Upper lobe of left lung (tissue), 6 donors: ENCODE measurements around the gene MOV10L1. TPM values are rescaled to one million over a fixed set of nuclear protein-coding genes. Genes with fewer than 3 reads are reported as not detected.

Experiments used
- ATAC-seq, 2 donors: fragments of 200-7000 bp; cut with Tn5 transposase; one replicate each; pipeline ENCODE4 v1.9.1; 2022; ENCODE audit warnings: mild to moderate bottlenecking in 2 of 2, moderate library complexity in 2 of 2; ENCODE audit not compliant: low FRiP score in 2 of 2
- DNase-seq, 2 donors: peaks; one replicate each; pipeline ENCODE4 v3.0.0-alpha.2; 2019 to 2020
- H3K27ac ChIP-seq, 4 donors: fragments of 200-600 bp; sonication (generic); one replicate each; pipeline ENCODE4 v1.5.1; 2016 to 2019
- H3K27me3 ChIP-seq, 4 donors: fragments of 200-600 bp; sonication (generic); one replicate each; pipeline ENCODE4 v1.5.1; 2017 to 2019
- H3K36me3 ChIP-seq, 4 donors: fragments of 200-600 bp; sonication (generic); one replicate each; pipeline ENCODE4 v1.5.1; 2016 to 2019
- H3K4me1 ChIP-seq, 4 donors: fragments of 200-600 bp; sonication (generic); one replicate each; pipeline ENCODE4 v1.5.1; 2018 to 2019
- H3K4me3 ChIP-seq, 4 donors: fragments of 200-600 bp; sonication (generic); one replicate each; pipeline ENCODE4 v1.5.1; 2017 to 2019; ENCODE audit warnings: mild to moderate bottlenecking in 2 of 4, moderate library complexity in 1 of 4
- H3K9me3 ChIP-seq, 4 donors: fragments of 200-600 bp; sonication (generic); one replicate each; pipeline ENCODE4 v1.5.1; 2018 to 2019
- CTCF ChIP-seq, 6 experiments: fragments of 450-650 bp in 4 of 6; fragments of 200-600 bp in 2 of 6; sonication (generic) in 2 of 6; IDR thresholded peaks; one replicate each; pipeline ENCODE4 v1.5.1; 2016 to 2019; ENCODE audit warnings: antibody characterized with exemption in 6 of 6
- EP300 ChIP-seq, 4 donors: sonication (generic); formaldehyde crosslinking; IDR thresholded peaks; one replicate each; pipeline ENCODE4 v1.5.1; 2017; ENCODE audit warnings: antibody characterized with exemption in 4 of 4, control low read depth in 2 of 4
- POLR2A ChIP-seq, 4 donors: fragments of 450-650 bp; IDR thresholded peaks; one replicate each; pipeline ENCODE4 v1.5.1; 2016 to 2017; ENCODE audit warnings: antibody characterized with exemption in 4 of 4, mild to moderate bottlenecking in 2 of 4
- POLR2AphosphoS5 ChIP-seq, 2 donors: sonication (generic); formaldehyde crosslinking; IDR thresholded peaks; one replicate each; pipeline ENCODE4 v1.5.1; 2017; ENCODE audit warnings: antibody characterized with exemption in 2 of 2
- WGBS, 2 donors: methylation state at CpG; one replicate each; pipeline ENCODE4 v1.1.5; 2017 to 2018; 5-methylcytosine and 5-hydroxymethylcytosine counted together
- total RNA-seq, 6 donors: library from RNA; depleted of rRNA in 4 of 6; stranded (reverse); fragments of >200 nt in 4 of 6; gene quantifications; one replicate each; pipeline versions ENCODE4 v1.1.0 to v1.2.1, GENCODE V29; 2016 to 2021
- donor health status: DM: no; HTN: no; CAD: no; lungs with moderate emphysema.
- donor health status: DM: no; HTN: yes; CAD: no; lungs with severe emphysema.

The MOV10L1 gene
- total RNA-seq, 6 donors from 2014 or later, result 0.47 to 3.1 (median 1.8) TPM; not detected in 1

- DNase-seq, result no peak
- no peak overlapping the region for H3K4me3 ChIP-seq
- ATAC-seq, result peak in 1 of 2 donors; percentile 31
- H3K9me3 ChIP-seq, result peaks cover 0 to 14% (median 7%) of the 10 kb centered on the region in 4 donors
- TF ChIP-seq POLR2A (IDR thresholded peaks at IDR 0.05) (no peak), CTCF (IDR thresholded peaks at IDR 0.05) (no peak), POLR2AphosphoS5 (IDR thresholded peaks at IDR 0.05) (no peak), EP300 (IDR thresholded peaks at IDR 0.05) (no peak)
- 24 to 43% methylated on average over 10 of the region's 10 CpGs for WGBS, 2 donors
- no peaks in the 10 kb centered on the region for H3K27me3 ChIP-seq
- H3K27ac ChIP-seq, result no peak overlapping the region
- peaks cover 0 to 18% (median 8%) of the 10 kb centered on the region in 4 donors for H3K4me1 ChIP-seq
- H3K36me3 ChIP-seq, result no peaks in the 10 kb centered on the region
These were observed 28.9 kb downstream of the MOV10L1 start for GRCh38 chr22:50118557-50119168.

GRCh38 chr22:50119169-50119767 lies 29.5 kb downstream of the MOV10L1 start:
- Histone ChIP-seq H3K9me3 (peaks cover 0 to 14% (median 7%) of the 10 kb centered on the region in 4 donors), H3K36me3 (no peaks in the 10 kb centered on the region), H3K4me3 (no peak overlapping the region), H3K4me1 (peaks cover 0 to 15% (median 8%) of the 10 kb centered on the region in 4 donors), H3K27me3 (no peaks in the 10 kb centered on the region), H3K27ac (peak overlapping the region in 2 of 4 donors; percentile 6 to 25)
- 85 to 88% methylated on average over 7 to 14 of the region's 14 CpGs for WGBS, 2 donors
- no peak for TF ChIP-seq POLR2A (IDR thresholded peaks at IDR 0.05)
- TF ChIP-seq POLR2AphosphoS5 (IDR thresholded peaks at IDR 0.05), result no peak
- DNase-seq (no peak), ATAC-seq (no peak)

DNA sequence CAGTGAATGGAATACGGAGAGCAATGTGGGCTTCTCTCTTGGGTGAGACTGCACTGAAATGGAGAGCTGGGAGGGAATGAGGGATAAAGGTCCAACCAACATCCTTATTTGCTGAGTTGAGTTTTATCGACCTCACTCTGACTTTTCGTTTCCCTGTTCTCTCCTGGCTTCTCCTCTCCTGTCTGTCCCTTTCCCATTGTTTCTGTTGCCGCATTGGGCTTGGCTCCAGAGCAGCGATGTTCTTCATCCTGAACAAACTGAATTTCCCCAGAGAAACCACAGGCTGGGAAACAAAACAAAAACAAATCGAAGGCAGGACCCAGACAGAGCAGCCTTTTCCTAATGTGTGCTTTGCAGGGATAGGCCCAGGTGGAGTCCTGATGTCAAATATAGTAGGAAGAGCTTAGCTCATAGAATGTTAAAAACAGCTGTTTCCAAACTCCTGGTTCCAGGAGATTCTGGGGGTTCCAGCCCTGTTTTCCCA lies 30.0 kb downstream of the MOV10L1 start:
- Histone ChIP-seq H3K27ac (peak overlapping the region in 3 of 4 donors; percentile 6 to 25 (median 14)), H3K9me3 (peaks cover 0 to 14% (median 7%) of the 10 kb centered on the region in 4 donors), H3K27me3 (no peaks in the 10 kb centered on the region), H3K4me1 (peaks cover 0 to 10% (median 6%) of the 10 kb centered on the region in 4 donors), H3K4me3 (no peak overlapping the region), H3K36me3 (no peaks in the 10 kb centered on the region)
- ATAC-seq (no peak), DNase-seq (no peak)
- whole genome bisulfite sequencing, 2 donors, result 53 to 77% methylated on average over 6 of the region's 6 CpGs
- TF ChIP-seq EP300 (IDR thresholded peaks at IDR 0.05) (no peak), POLR2A (IDR thresholded peaks at IDR 0.05) (no peak), POLR2AphosphoS5 (IDR thresholded peaks at IDR 0.05) (no peak), CTCF (IDR thresholded peaks at IDR 0.05) (no peak)

GRCh38 chr22:50121202-50121740 lies 31.5 kb downstream of the MOV10L1 start:
- no peak for ATAC-seq
- 86 to 95% methylated on average over 9 to 11 of the region's 11 CpGs for WGBS, 2 donors
- H3K4me1 ChIP-seq, result peaks cover 0 to 6% (median 0%) of the 10 kb centered on the region in 4 donors
- TF ChIP-seq CTCF (IDR thresholded peaks at IDR 0.05) (no peak), EP300 (IDR thresholded peaks at IDR 0.05) (no peak), POLR2AphosphoS5 (IDR thresholded peaks at IDR 0.05) (no peak), POLR2A (IDR thresholded peaks at IDR 0.05) (no peak)
- no peak overlapping the region for H3K4me3 ChIP-seq
- H3K36me3 ChIP-seq, result no peaks in the 10 kb centered on the region
- no peak for DNase-seq
- no peaks in the 10 kb centered on the region for H3K27me3 ChIP-seq
- peaks cover 0 to 14% (median 7%) of the 10 kb centered on the region in 4 donors for H3K9me3 ChIP-seq
- H3K27ac ChIP-seq, result no peak overlapping the region

GRCh38 chr22:50123119-50123518 lies 33.3 kb downstream of the MOV10L1 start:
- no peaks in the 10 kb centered on the region for H3K36me3 ChIP-seq
- 91 to 92% methylated on average over 4 of the region's 4 CpGs for WGBS, 2 donors

More at GRCh38 chr22:50123119-50123518, 33.3 kb downstream of the MOV10L1 start:
- peaks cover 0 to 14% (median 7%) of the 10 kb centered on the region in 4 donors for H3K9me3 ChIP-seq
- H3K27me3 ChIP-seq, result no peaks in the 10 kb centered on the region
- no peak overlapping the region for H3K4me3 ChIP-seq
- DNase-seq (no peak), ATAC-seq (no peak)
- H3K27ac ChIP-seq, result no peak overlapping the region
- no peak for TF ChIP-seq EP300 (IDR thresholded peaks at IDR 0.05)
- no peak for TF ChIP-seq POLR2AphosphoS5 (IDR thresholded peaks at IDR 0.05)
- no peak for TF ChIP-seq CTCF (IDR thresholded peaks at IDR 0.05)
- no peak for TF ChIP-seq POLR2A (IDR thresholded peaks at IDR 0.05)
- peaks cover 0 to 6% (median 0%) of the 10 kb centered on the region in 4 donors for H3K4me1 ChIP-seq
